HG03175 (cell line): Measurements from ENCODE around the gene L3MBTL3.
"Not testable (repeated sequence)": the region's sequence is repeated elsewhere in the genome, so short reads cannot be mapped to it uniquely, and the experiment has no call there.

Experiments
- ATAC-seq: cut with Tn5 transposase; IDR thresholded peaks from one replicate; pipeline ENCODE4 v1.9.1; 2021; ENCODE audit warnings: mild to moderate bottlenecking, moderate library complexity; ENCODE audit not compliant: unreplicated experiment

The L3MBTL3 gene

DNA sequence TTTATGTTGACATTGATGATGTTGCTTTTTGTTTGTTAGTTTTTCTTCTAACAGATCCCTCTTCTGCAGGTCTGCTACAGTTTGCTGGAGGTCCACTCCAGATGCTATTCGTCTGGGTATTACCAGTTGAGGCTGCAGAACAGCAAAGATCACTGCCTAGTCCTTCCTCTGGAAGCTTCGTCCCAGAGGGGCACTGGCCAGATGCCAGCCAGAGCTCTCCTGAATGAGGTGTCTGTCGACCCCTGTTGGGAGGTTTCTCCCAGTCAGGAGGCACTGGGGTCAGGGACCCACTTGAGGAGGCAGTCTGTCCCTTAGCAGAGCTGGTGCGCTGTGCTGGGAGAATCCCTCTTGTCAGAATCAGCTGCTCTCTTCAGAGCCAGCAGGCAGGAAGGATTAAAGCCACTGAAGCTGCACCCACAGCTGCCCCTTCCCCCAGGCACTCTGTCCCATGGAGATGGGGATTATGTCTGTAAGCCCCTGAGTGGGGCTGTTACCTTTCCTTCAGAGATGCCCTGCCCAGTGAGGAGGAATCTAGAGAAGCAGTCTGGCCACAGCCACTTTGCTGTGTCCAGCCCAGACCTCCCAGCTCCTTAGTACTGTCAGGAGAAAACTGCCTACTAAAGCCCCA is 155.1 kb downstream of the L3MBTL3 start:
- not testable (repeated sequence) for ATAC-seq

DNA sequence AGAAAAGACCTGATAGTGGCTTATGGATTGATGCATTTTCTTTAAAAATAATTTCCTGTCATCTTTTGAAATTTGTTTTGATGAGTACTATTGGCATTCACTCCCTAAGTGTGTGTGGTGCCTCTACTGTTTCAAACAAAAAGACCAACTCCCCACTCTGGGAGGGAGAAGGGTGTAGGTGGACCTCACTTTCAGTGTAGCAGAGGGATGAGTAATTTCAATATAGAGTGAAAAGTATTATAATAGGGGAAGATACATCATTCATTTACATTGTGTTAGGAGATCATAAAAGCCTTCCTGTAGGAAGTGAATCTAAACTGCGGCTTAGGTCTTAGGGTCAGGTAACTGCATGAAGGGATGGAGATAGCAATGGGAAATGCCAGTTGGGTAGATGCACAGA is 158.0 kb downstream of the L3MBTL3 start:
- no peak for ATAC-seq

DNA sequence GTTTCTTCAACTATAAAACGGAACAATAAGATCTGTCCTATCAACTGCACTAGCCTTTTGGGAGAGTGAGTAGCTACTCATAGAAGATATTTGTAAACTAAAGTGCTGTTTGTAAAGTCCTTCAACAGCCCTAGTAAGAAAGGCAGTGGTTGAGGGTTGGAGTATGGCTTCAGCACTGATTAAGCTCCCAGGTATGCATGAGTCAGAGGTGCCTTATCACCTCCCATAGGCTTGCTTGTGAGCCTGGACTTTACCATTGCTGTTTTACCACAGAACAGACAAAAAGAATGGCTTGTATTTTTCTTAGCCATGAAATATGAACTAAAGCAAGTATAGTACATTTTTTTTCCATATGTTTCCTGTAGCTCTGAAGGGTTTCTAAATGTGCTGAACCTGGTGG is 160.3 kb downstream of the L3MBTL3 start:
- no peak for ATAC-seq

DNA sequence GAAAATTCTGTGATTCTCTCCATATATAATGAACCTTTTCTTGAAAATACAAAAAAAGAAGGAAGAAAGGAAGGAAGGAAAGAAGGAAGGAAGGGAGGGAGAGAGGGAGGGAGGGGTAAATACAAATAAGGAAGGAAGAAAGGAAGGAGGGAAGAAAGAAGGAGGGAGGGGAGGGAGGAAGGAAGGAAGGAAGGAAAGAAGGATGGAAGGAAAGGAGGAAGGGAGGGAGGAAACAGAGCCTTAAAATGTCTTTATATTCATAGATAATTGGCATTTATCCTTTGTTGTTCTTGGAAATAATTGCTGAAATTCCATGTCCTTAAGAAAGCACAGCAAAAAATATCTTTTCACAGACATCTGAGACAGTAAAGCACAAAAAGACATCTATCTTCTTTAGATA is 164.1 kb downstream of the L3MBTL3 start:
- no peak for ATAC-seq

DNA sequence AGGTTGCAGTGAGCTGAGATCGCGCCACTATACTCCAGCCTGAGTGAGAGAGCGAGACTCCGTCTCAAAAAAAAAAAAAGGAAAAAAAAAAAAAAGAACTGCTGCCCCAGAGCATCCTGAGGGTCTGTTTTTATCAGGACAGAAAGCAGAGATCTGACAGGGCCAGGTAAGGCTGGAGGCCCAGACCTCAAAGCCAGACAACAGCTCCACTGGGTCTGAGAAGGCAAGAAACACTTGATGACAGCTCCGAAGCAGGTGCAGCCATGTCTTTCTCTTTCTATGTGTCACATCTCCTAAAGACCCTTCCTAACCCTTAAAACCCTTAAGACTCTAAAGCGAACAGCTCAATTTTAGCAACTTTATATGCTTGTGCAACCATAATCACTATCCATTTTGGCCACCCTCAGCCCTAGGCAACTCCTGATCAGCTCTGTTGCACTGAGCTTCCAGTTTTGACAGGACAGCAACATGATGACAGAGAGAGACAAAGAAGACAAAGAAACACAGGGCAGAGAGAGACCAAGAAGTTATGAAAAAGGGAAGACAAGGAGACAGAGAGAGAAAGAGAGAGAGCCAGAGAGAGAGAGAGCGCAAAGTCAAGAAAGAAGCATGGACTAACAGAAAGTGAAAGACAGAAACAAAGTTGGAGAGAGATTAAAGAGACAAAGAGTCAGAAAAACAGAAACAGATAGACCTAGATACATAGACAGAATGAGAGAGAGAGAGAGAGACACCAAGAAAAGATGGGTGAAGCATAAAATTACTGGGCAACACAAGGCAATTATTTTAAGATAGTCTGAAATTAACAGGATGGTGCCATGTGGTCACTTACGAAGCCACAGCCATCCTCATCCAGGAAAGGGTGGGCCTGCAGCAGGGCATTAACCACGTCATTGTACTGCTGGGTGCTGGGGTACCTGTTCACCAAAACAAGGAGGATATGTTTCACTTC is 165.2 kb downstream of the L3MBTL3 start:
- ATAC-seq = no peak

DNA sequence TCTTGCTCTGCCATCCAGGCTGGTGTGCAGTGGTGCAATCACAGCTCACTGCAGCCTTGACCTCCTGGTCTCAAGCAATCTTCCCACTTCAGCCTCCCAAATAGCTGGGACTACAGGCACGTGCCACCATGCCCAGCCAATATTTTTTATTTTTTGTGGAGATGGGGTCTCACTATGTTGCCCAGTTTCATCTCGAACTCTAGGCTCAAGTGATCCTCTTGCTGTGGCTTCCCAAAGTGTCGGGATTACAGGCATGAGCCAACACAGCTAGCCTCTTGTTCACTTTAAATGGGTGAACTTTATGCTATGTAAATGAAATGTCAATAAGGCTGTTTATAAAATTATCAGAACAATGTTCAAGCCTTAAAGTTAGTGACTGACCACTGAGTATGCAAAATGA is 167.3 kb downstream of the L3MBTL3 start:
- no peak for ATAC-seq

DNA sequence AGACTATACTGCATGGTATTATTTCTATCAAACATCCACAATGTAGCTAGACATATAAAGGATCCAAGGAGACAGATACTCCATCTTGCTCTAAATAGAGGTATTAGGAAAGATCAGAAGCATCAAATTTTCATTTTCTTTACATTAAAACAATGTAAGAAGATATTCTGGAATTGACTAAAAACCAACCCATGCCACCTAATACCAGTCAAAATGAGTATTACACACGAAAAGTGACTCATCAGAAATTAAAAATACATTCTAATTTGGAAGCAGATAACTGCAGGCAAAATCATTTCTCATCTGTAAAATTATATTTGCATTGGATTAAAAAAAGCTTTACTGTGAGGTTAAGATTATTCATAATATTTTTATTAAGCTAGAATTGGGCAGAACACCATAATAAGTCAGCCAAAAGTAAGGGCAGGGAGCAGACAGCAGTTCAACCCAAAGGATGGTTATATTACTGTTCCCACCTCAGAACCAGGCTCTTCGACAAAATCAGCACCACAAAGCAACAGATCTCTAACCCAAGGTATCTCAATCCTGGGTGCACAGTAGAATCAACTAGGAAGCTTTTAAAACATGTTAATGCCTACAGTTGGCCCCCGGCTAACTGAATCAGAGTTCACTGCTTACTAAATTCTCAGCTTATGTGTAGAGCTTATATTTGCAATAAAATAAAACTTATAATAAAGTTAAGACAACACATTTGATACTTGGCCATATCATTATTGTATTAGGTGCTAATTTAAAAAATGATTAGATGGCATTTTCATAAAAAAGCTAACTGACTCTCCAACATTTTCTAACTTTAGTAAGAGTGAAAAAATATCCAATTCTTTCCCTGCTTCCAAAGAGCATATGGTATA is 169.2 kb downstream of the L3MBTL3 start:
- no peak for ATAC-seq

DNA sequence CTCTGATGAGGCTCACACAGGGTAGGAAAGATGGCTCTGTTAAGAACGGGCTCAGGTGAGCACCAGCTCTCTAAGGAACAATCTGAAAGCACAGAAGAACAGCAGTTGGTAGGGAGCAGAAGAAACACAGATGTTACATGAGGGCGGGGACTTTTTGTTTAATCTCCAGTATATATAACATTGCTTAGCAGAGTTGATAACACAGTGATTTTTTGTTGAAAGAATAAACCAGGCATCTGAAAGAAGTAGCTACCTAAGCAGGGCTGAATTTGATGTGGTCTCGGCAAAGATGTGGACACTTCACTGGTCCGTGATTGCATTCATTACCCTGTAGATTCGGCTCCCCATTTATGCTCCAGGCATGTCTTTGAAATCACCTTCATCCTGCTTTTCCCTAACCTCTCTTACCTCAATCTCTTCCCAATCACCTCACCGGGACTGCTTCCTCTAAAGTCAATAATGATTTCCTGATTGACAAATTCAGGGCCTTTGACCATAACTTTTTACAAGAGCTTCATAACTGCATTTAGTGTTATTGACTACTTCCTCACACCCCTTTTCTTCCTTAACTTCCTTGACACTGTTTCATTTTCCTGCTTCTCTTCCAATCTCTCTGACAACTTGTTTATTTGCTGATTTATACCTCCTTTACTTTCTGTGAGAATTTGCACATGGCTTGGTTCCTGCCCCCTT is 170.0 kb downstream of the L3MBTL3 start:
- no peak for ATAC-seq

DNA sequence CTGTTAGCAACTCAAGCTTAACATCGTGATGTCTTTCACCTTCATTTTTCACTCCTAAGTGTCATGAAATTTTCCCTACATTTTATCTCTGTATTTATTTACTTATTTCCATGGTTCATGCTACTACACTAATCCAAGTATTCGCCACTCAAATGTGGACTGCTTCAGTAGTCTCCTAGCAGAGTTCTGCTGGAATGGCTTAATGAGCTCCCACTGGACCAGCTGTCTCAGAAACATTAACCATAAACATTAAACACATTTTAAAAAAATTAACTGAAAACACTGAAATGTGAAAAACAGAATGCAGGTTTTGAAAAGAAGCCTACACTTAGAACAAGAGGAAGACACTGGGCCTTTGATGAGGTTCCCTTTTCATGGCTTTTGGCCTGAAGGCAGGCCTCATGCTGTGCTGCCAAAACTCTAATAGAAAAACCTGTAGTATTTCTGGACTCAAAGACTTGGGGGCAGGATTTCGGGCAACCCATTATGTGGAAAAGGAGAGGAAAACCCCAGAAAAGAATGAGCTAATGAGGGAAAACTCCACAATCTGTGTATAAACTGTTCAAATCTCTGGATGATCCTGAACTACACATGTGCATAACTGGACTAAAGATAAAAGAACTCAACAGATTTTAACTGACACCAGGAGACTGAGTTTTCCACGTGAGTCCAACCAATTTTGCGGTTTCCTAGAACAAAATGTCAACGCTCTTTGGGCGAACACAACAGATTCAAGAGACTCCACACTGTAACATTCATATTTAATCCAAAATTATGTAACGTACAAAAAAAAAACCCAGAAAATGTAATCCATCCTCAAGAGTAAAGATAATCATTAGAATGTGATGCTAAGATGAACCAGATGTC is 171.4 kb downstream of the L3MBTL3 start:
- ATAC-seq = no peak
